HT1080 (cell line): ENCODE results near the gene GATD1. TPM values are rescaled to one million over a fixed set of nuclear protein-coding genes. Genes with fewer than 3 reads are reported as not detected.

Source experiments
- DNase-seq: peaks from one replicate; pipeline ENCODE4 v3.0.0-alpha.2; 2015; ENCODE audit warnings: low read depth
- total RNA-seq: library from RNA; depleted of rRNA; stranded (reverse); fragments of >200 nt; shearing (Covaris generic); gene quantifications from 2 replicates; pipeline ENCODE4 v1.2.3, GENCODE V29; 2014

The GATD1 gene
- total RNA-seq, 1 experiment from 2014 or later: 27.6 TPM

DNA sequence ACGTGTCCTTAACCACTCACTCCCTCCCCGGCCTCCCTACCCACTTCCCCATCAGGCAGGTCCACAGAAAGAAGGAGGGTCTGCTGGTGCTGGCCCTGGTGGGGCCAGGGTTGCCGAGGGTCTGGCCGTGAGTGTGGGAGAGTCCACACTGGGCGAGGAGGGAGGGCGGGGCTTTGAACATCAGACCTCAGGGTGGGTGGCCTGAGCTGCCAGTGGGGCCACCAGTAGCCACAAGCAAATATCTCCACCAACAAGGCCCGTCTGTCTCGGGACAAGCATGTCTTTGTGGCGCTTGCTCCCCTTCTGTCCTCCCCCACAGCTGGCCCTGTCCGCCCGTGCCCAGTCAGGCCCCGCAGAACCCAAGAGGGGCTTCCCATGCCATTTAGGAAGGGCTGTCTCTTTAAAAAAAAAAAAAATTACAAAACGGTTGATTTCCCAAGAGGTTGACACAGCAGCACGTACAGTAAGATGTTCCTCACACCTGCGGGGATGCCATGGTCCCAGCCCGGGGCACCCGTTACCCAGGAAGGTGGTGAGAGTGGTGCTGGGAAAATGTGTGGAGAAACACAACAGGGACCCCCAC, 47.7 kb downstream of the GATD1 start:
- DNase-seq: no peak

GRCh38 chr11:728901-729491, 48.3 kb downstream of the GATD1 start:
- DNase-seq: no peak

DNA sequence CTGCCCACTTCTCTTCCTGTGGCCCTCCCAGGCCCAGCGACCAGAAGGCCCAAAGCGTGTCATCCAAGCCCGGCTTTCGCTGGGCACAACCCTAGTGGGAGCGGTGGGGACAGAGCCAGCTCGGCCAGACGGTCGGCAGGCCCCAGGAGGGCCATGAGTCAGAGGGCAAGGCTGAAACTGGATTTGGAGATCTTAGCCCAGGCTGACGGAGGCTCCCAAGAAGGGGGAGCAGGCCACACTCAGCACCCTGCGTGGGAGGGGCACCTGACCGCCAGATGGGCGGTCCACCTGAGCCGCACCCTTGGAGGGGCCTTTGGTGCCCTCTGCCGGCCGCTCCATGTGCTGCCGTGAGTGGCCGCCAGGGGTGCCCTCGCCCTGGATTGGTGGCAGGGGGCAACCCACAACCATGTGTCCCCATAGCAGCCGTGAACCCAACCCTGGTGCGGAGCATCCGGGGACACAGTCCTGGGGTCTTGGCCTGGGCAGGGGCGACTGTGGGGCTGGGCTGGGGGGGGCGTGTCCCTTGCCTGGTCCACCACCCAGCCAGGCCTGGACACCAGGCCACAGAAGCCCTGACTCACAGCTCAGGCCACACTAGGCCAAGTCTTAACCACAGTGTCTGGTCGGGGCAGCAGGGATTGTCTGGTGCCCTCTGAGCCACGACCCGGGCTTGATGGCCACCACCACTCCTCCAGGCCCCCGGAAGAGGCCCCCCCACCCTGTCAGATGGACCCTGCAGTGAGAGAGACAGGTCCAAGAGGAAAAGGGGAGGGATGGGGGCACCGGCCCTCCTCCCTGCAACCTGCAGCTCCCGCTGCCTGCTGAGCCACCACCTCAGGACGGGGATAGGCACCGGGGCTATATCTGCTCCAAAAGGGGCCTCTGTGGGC, 49.2 kb downstream of the GATD1 start:
- DNase-seq: peak; percentile 81

DNA sequence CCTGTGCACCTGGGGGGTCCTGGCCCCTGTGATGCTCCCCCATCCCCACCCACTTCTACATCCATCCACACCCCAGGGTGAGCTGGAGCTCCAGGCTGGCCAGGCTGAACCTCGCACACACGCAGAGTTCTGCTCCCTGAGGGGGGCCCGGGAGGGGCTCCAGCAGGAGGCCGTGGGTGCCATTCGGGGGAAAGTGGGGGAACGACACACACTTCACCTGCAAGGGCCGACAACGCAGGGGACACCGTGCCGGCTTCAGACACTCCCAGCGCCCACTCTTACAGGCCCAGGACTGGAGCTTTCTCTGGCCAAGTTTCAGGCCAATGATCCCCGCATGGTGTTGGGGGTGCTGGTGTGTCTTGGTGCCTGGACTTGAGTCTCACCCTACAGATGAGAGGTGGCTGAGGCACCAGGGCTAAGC, 50.0 kb downstream of the GATD1 start:
- no peak for DNase-seq

- DNase-seq: no peak
These were observed 50.7 kb downstream of the GATD1 start for GRCh38 chr11:726278-727220.

- DNase-seq: no peak
These were observed 51.6 kb downstream of the GATD1 start for GRCh38 chr11:725624-726202.

DNA sequence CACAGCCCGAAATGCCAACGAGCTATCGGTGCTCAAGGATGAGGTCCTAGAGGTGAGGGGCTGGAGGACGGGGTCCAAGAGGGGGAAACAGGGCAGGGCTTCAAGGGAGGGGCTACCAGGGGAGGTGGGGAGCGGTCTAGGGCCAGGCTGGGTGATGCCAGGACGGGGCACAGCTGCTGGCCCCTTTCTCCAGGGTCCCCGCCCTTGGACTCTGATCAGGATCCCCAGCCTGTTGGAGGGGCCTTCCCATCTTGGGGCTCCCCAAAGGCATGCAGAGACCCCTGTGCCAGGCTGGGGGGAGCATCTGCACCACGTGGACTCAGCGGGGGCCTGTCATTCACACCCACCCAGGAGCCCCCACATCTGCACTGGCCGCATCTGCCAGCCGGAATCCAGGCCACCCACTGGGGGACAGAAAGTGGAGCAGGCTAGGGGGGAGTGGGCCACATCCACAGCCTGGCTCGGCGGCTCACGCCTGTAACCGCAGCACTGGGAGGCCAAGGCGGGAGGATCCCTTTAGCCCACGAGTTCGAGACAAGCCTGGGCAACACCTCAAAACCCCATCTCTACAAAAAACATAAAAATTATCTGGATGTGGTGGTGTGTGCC, 52.4 kb downstream of the GATD1 start:
- DNase-seq: no peak

DNA sequence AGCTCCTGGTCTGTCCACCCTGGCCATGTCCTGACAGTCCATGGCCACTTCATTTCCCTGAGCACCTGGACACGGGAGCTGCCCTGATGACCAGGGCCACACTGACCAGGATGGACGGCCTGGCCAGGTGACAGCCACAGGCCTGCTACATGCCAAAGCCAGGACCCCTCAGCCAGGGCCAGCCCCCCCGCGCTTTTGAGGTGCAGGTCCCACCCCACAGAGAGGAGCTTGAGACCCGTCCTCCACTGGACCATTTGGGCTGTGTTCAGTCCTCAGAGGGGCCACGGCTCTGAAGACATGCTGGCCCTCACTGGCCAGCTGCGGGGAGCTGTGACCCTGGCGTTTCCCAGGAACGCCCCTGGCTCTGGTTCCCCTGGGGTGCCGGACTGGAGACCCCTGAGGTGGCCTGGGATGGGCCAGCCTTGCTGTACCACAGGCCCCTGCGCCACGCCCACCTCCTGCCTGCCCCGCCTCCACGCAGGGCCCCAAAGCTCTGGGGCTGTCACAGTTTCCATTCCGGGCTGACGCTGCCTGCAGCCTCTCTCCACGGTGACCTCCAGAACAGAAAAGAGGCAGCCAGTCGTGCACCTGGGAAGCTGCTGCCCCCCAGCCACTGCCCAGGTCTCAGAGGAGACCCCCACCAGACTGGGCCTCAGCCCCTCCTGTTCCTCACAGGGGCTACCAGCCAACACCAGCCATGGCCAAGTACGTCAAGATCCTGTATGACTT, 53.1 kb downstream of the GATD1 start:
- DNase-seq: no peak

GRCh38 chr11:723120-723883, 54.0 kb downstream of the GATD1 start:
- DNase-seq: peak; percentile 29

GRCh38 chr11:722346-722811, 54.9 kb downstream of the GATD1 start:
- no peak for DNase-seq

- DNase-seq: no peak
These were observed 55.4 kb downstream of the GATD1 start for GRCh38 chr11:721741-722345.

- no peak for DNase-seq
These were observed 56.0 kb downstream of the GATD1 start for GRCh38 chr11:721247-721740.

GRCh38 chr11:720642-721246, 56.5 kb downstream of the GATD1 start:
- no peak for DNase-seq

DNA sequence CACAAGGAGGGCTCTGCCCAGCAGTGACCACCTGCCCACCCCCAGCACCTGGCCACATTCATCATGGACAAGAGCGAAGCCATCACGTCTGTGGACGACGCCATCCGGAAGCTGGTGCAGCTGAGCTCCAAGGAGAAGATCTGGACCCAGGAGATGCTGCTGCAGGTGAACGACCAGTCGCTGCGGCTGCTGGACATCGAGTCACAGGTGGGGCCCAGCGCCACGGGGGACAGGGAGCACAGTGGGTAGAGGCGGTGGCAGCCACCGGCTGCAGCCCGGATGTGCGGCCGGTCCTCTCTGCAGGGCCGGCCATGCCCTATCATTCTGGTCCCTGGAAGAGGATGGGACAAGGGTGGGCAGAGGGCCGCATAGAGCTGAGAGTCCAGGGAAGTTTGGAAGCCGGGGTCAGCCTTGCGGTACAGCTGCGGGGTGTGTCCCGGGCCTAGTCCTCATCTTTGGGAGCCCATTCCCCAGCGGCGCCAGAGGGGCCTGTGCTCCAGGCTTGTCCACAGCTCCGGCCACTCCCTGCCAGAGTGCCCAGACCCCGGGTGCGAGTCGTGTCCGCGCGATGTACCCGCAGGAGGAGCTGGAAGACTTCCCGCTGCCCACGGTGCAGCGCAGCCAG, 57.2 kb downstream of the GATD1 start:
- DNase-seq: no peak

DNA sequence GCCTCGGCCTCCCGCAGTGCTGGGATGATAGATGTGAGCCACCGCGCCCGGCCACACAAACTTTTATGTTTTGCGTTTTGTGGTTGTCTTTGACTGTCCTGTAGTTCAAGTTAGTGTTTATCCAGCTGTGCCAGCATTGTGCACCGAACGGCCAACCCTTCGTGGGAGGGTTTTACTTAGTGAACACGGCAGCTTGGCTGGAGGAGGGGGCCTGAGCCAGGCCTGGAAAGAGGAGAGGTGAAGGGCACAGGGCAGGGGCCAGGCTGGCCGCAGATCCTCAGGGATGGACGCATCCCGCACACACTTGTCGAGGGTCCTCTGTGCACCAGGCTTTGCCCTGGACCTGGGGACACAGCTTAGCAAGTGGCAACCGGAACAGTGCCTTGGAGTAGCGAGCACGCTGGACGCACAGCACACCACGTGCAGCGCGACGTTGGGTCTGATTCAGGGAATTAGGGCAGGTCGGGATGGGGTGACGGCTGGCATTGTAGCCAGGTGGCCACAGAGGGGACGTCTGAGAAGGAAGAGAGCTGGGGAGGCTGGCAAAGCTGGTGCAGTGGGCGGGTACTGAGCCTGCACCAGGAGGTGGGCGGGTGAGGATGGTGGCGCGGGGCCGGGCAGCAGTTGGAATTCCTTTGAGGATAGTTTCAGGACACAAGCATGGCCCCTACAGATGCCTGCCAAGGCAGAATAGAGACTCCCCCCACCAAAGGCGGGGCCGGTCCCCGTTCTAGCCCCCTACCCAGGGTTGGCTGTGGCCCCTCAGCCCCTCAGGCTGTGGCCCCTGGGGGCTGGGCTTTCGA, 57.9 kb downstream of the GATD1 start:
- no peak for DNase-seq
